SU-DHL-6 (cell line): Measurements from ENCODE around the gene SMC4.

Experiments used
- EZH2phosphoT487 ChIP-seq: fragments of 200-600 bp; sonication (generic), shearing (Covaris generic); conservative IDR thresholded peaks from 2 replicates; pipeline ENCODE4 v1.6.1; 2018; ENCODE audit warnings: mild to moderate bottlenecking, antibody characterized with exemption, low read length, moderate library complexity, mixed read lengths
- TF ChIP-seq, protein P1 (sequence below): fragments of 200-600 bp; sonication (generic); IDR thresholded peaks from one replicate; pipeline ENCODE4 v1.5.1; 2017; ENCODE audit warnings: antibody characterized with exemption, mild to moderate bottlenecking, low read length, moderate library complexity; ENCODE audit not compliant: insufficient read depth, poor library complexity, severe bottlenecking

DNA sequence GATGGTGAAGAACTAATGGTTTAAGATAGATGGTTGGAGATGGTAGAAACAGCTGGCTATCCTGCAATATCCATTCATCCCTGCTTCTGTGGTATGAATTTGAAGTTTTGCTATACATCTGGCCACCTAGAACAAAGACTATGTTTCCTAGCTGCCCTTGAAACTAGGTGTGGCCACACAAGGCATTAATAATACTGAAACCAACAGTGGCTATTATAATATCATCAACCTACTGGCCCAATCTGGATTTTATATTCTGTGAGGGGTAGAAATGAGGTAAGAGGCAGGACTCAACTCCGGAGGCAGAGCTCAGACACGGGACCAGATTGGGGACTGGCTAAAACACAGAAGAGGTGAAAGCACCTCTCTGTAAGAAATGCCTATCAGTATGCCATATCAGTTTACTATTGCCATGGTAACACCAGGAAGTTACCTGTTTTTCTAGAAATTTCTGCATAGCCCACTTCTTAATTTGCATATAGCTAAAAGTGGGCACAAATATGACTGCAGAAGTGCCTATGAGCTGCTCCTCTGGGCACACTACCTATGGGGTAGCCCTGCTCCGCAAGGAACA is 8.8 kb upstream of the SMC4 start:
- no peak for TF ChIP-seq EZH2phosphoT487
- TF ChIP-seq, protein P1, sequence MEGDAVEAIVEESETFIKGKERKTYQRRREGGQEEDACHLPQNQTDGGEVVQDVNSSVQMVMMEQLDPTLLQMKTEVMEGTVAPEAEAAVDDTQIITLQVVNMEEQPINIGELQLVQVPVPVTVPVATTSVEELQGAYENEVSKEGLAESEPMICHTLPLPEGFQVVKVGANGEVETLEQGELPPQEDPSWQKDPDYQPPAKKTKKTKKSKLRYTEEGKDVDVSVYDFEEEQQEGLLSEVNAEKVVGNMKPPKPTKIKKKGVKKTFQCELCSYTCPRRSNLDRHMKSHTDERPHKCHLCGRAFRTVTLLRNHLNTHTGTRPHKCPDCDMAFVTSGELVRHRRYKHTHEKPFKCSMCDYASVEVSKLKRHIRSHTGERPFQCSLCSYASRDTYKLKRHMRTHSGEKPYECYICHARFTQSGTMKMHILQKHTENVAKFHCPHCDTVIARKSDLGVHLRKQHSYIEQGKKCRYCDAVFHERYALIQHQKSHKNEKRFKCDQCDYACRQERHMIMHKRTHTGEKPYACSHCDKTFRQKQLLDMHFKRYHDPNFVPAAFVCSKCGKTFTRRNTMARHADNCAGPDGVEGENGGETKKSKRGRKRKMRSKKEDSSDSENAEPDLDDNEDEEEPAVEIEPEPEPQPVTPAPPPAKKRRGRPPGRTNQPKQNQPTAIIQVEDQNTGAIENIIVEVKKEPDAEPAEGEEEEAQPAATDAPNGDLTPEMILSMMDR, result no peak
